ENCODE data around the gene RARRES1. TPM values are rescaled to one million over a fixed set of nuclear protein-coding genes. Genes with fewer than 3 reads are reported as not detected.

RARRES1 gene
- total RNA-seq, 2 donors from 2014 or later, result 3.0 to 18.4 TPM

- H3K4me3 ChIP-seq, result peak overlapping the region in 1 of 2 donors; percentile 48
- 66 to 73% methylated on average over 15 of the region's 15 CpGs for WGBS, 2 donors
- ATAC-seq (peak; percentile 10), DNase-seq (no peak)
- H3K27ac ChIP-seq, result peak overlapping the region in 2 of 4 donors; percentile 17 to 44
- TF ChIP-seq POLR2A (IDR thresholded peaks at IDR 0.05) (no peak), CTCF (IDR thresholded peaks at IDR 0.05) (no peak)
- H3K9me3 ChIP-seq, result peaks cover 0 to 6% (median 0%) of the 10 kb centered on the region in 3 donors
- no peaks in the 10 kb centered on the region for H3K27me3 ChIP-seq
- H3K36me3 ChIP-seq (replicated peaks in 1 of 2; ENCODE audit: insufficient read depth in 1 of 2, low read depth in 2 of 2), result no peaks in the 10 kb centered on the region
- intact Hi-C loops (cut with DNase I), result no loop called here
- H3K4me1 ChIP-seq, result peaks cover 16% of the 10 kb centered on the region
These were observed 571 bp upstream of the RARRES1 start for GRCh38 chr3:158732856-158733200.

GRCh38 chr3:158731486-158731885, 771 bp downstream of the RARRES1 start:
- Histone ChIP-seq H3K36me3 (replicated peaks in 1 of 2; ENCODE audit: insufficient read depth in 1 of 2, low read depth in 2 of 2) (no peaks in the 10 kb centered on the region), H3K9me3 (peaks cover 0 to 6% (median 0%) of the 10 kb centered on the region in 3 donors), H3K27ac (peak overlapping the region in 1 of 4 donors; percentile 44), H3K27me3 (no peaks in the 10 kb centered on the region), H3K4me3 (peak overlapping the region; percentile 27 to 48), H3K4me1 (peaks cover 16% of the 10 kb centered on the region)
- TF ChIP-seq CTCF (IDR thresholded peaks at IDR 0.05) (no peak), POLR2A (IDR thresholded peaks at IDR 0.05) (no peak)
- no peak for ATAC-seq
- DNase-seq, result no peak
- 55 to 67% methylated on average over 14 of the region's 14 CpGs for whole genome bisulfite sequencing, 2 donors
- intact Hi-C loops (cut with DNase I), result no loop called here

DNA sequence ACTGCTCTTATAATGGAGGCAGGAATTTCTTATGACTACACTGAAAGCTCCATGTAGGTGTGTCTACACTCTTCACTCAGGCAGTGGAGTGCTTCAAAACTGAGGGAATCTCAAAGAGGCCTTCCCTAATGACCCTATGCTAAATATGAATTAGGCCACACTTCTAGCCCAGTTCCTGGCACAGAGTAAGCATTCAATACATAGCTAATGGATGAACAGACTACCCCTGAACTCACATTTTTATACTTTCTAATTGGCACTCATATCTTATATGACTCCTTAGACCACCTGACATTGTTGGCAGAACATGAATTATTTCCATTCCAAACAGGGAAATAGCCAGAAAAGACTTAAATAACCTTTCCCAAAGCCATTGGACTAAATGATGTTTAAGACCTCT, 3.4 kb downstream of the RARRES1 start:
- intact Hi-C loops (cut with DNase I), result no loop called here
- Histone ChIP-seq H3K9me3 (no peaks in the 10 kb centered on the region), H3K27me3 (no peaks in the 10 kb centered on the region), H3K4me3 (no peak overlapping the region), H3K4me1 (peaks cover 16% of the 10 kb centered on the region), H3K27ac (no peak overlapping the region), H3K36me3 (replicated peaks in 1 of 2; ENCODE audit: insufficient read depth in 1 of 2, low read depth in 2 of 2) (no peaks in the 10 kb centered on the region)
- ATAC-seq (no peak), DNase-seq (no peak)
- no peak for TF ChIP-seq CTCF (IDR thresholded peaks at IDR 0.05)
- no peak for TF ChIP-seq POLR2A (IDR thresholded peaks at IDR 0.05)

DNA sequence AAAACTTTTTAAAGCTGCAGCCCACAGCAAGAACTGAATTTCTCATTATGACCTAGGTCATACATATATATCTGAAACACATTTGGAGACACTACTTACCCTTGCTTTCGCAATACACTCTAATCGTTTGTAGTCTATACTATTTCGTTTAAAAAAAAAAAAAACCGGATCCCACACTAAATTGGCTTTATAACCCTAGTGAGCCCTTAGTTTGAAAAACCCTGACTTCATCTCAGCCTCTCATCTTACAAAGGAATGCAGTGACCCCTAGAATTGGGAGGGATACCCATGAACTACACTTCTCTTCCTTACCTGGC, 4.2 kb downstream of the RARRES1 start:
- H3K27ac ChIP-seq, result no peak overlapping the region
- TF ChIP-seq CTCF (IDR thresholded peaks at IDR 0.05) (no peak), POLR2A (IDR thresholded peaks at IDR 0.05) (no peak)
- intact Hi-C loops (cut with DNase I), result no loop called here

DNA sequence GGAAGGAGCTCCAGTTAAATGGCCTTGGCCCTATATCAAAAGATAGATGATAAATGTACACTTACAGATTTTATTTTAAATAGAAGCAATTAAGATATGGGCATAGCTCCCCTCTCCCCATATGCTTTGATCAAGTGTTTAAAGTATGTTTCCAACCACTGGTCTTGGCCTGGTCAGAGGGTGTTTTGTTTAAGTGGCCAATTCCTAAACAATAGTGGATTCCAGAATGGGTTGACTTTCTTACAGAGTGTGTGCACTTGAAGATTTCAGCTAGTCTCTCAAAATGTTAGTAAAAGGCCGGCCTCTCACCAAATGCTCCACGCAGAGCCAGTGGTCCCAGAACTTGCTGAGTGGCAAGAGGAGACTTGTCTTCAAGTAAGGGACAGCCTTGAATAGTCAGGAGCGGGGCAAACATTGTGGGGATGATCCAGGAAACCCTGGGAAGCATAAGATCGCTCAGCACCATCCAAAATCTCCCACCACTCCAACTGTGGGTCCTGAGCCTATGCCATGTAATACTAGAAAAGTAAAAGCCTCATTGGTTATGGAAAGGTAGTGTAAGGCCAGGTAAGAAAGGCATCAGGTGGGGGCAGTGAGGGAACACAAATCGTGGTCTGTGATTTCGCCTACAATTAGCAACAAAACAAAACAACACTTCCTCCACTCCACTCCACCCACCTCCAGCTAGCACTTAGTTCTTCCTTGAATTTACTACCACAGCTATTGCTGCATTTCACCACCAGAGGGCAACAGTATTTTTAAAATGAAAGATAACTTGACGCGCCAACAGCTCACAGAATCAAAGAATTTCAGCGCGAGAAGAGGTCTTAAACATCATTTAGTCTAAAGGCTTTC, 4.8 kb downstream of the RARRES1 start:
- DNase-seq (peak; percentile 58 to 75 (median 62)), ATAC-seq (peak; percentile 70)
- H3K9me3 ChIP-seq, result no peaks in the 10 kb centered on the region
- 24 to 28% methylated on average over 10 of the region's 10 CpGs for WGBS, 2 donors
- H3K27me3 ChIP-seq, result no peaks in the 10 kb centered on the region
- no peaks in the 10 kb centered on the region for H3K36me3 ChIP-seq (replicated peaks in 1 of 2; ENCODE audit: insufficient read depth in 1 of 2, low read depth in 2 of 2)
- intact Hi-C loops (cut with DNase I), result no loop called here
- TF ChIP-seq CTCF (IDR thresholded peaks at IDR 0.05) (peak; percentile 75 to 92 (median 86)), POLR2A (IDR thresholded peaks at IDR 0.05) (no peak)
- H3K4me3 ChIP-seq, result no peak overlapping the region
- peak overlapping the region in 1 of 4 donors; percentile 49 for H3K27ac ChIP-seq
- peaks cover 12% of the 10 kb centered on the region for H3K4me1 ChIP-seq

More for the DNA sequence above, 4.2 kb downstream of the RARRES1 start:
- H3K36me3 ChIP-seq (replicated peaks in 1 of 2; ENCODE audit: insufficient read depth in 1 of 2, low read depth in 2 of 2), result no peaks in the 10 kb centered on the region
- no peak overlapping the region for H3K4me3 ChIP-seq
- H3K4me1 ChIP-seq, result peaks cover 16% of the 10 kb centered on the region
- H3K27me3 ChIP-seq, result no peaks in the 10 kb centered on the region
- H3K9me3 ChIP-seq, result no peaks in the 10 kb centered on the region
- no peak for ATAC-seq
- 35 to 40% methylated on average over 4 of the region's 4 CpGs for WGBS, 2 donors
- no peak for DNase-seq
